VCaP (cell line): ENCODE measurements around the gene PCDHB5.
A peak's percentile ranks its signal among the peaks of the same experiment; 100 is the strongest.
"Not testable (repeated sequence)": the region's sequence is repeated elsewhere in the genome, so short reads cannot be mapped to it uniquely, and the experiment has no call there.

Experiments
- H3K27ac ChIP-seq: fragments of 450-650 bp; 2 replicates; pipeline ENCODE4 v1.5.1; 2017
- TF ChIP-seq, protein P1 (sequence below): fragments of 450-650 bp; conservative IDR thresholded peaks from 2 replicates; pipeline ENCODE4 v1.5.1; 2017; ENCODE audit warnings: mild to moderate bottlenecking, moderate library complexity

The PCDHB5 gene

DNA sequence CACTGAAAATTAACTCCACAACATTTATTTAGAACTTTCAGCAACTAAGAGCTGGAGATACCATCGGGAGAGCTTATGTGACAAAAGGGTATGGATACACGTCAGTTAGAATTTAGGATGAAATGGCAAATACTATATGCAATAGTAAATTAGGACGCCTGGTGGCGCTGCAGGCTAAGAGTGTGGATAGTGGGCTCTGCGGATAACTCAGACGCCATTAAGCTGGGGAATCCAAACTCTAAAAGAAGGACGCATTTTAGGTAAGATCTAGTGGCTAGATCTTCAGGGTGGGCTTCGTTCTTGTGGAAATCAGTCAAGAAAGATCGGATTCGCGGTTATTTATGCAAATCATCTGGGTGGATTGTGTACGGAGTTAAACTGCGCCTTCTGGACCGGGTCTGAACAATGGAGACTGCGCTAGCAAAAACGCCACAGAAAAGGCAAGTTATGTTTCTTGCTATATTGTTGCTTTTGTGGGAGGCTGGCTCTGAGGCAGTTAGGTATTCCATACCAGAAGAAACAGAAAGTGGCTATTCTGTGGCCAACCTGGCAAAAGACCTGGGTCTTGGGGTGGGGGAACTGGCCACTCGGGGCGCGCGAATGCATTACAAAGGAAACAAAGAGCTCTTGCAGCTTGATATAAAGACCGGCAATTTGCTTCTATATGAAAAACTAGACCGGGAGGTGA is at the start of gene PCDHB5:
TSS of gene PCDHB5 (plus strand) at position 177 of the 688 bp plus-strand sequence. CDS start at position 406, 229 bp downstream.
- H3K27ac ChIP-seq: peak within 1 kb of the TSS; percentile 46; the same call in 1 of the 2 replicates
- TF ChIP-seq, protein P1, sequence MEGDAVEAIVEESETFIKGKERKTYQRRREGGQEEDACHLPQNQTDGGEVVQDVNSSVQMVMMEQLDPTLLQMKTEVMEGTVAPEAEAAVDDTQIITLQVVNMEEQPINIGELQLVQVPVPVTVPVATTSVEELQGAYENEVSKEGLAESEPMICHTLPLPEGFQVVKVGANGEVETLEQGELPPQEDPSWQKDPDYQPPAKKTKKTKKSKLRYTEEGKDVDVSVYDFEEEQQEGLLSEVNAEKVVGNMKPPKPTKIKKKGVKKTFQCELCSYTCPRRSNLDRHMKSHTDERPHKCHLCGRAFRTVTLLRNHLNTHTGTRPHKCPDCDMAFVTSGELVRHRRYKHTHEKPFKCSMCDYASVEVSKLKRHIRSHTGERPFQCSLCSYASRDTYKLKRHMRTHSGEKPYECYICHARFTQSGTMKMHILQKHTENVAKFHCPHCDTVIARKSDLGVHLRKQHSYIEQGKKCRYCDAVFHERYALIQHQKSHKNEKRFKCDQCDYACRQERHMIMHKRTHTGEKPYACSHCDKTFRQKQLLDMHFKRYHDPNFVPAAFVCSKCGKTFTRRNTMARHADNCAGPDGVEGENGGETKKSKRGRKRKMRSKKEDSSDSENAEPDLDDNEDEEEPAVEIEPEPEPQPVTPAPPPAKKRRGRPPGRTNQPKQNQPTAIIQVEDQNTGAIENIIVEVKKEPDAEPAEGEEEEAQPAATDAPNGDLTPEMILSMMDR: peak; percentile 79

DNA sequence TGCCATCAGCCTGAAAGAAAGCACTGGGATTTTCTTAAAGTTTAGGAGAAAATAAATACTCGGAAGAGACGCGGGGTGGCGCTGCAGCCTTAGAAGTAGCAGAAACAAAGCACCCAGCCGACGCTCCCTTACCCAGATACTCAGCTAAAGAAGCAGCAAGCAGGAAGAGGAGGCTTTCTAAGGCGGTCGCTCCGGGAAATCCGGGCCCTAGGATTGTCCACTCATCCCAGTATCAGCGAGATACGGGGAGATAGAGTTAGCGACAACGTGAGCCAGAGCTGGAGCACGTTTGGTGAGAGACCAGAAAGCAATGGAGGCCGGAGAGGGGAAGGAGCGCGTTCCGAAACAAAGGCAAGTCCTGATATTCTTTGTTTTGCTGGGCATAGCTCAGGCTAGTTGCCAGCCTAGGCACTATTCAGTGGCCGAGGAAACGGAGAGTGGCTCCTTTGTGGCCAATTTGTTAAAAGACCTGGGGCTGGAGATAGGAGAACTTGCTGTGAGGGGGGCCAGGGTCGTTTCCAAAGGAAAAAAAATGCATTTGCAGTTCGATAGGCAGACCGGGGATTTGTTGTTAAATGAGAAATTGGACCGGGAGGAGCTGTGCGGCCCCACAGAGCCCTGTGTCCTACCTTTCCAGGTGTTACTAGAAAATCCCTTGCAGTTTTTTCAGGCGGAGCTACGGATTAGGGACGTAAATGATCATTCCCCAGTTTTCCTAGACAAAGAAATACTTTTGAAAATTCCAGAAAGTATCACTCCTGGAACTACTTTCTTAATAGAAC is 40.3 kb upstream of the PCDHB5 start, which contains the start of gene PCDHB2:
TSS of gene PCDHB2 (plus strand) at position 135 of the 782 bp plus-strand sequence. CDS start at position 311, 176 bp downstream.
- TF ChIP-seq, protein P1: peak; percentile 69
- peak within 1 kb of the TSS; percentile 50 for H3K27ac ChIP-seq

DNA sequence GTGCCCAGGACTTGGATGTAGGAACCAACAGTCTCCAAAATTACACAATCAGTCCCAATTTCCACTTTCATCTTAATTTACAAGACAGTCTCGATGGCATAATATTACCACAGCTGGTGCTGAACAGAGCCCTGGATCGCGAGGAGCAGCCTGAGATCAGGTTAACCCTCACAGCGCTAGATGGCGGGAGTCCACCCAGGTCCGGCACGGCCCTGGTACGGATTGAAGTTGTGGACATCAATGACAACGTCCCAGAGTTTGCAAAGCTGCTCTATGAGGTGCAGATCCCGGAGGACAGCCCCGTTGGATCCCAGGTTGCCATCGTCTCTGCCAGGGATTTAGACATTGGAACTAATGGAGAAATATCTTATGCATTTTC is 39.8 kb upstream of the PCDHB5 start:
- peak overlapping the region; percentile 50; the same call in 1 of the 2 replicates for H3K27ac ChIP-seq
- TF ChIP-seq, protein P1: no peak

DNA sequence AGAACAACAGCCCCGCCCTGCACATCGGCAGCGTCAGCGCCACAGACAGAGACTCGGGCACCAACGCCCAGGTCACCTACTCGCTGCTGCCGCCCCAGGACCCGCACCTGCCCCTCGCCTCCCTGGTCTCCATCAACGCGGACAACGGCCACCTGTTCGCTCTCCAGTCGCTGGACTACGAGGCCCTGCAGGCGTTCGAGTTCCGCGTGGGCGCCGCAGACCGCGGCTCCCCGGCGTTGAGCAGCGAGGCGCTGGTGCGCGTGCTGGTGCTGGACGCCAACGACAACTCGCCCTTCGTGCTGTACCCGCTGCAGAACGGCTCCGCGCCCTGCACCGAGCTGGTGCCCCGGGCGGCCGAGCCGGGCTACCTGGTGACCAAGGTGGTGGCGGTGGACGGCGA is 38.8 kb upstream of the PCDHB5 start:
- not testable (repeated sequence) for H3K27ac ChIP-seq

DNA sequence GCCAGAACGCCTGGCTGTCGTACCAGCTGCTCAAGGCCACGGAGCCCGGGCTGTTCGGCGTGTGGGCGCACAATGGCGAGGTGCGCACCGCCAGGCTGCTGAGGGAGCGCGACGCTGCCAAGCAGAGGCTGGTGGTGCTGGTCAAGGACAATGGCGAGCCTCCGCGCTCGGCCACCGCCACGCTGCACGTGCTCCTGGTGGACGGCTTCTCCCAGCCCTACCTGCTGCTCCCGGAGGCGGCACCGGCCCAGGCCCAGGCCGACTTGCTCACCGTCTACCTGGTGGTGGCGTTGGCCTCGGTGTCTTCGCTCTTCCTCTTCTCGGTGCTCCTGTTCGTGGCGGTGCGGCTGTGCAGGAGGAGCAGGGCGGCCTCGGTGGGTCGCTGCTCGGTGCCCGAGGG is 38.4 kb upstream of the PCDHB5 start:
- not testable (repeated sequence) for H3K27ac ChIP-seq

DNA sequence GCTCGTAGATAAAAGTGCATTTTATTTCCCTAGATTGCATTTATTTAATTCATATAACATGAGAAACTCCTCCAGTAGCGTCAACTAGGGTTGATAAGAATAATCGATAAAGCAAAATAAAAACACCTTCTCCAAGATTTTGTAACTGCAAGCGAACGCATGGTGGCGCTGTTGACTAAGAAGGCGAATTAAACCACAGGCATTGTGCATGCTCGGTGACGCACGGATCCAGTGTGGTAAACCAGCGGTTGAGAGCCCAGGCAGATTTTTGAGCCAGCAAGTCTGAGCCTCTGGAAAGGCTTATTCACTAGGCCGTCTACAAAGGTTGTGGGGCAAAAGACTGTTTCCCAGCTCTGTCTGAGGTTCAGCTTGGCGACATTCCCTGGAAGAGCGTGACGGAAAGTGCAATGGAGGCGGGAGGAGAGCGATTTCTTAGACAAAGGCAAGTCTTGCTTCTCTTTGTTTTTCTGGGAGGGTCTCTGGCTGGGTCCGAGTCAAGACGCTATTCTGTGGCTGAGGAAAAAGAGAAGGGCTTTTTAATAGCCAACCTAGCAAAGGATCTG is 34.7 kb upstream of the PCDHB5 start, which contains the start of gene PCDHB3:
TSS of gene PCDHB3 (plus strand) at position 231 of the 563 bp plus-strand sequence. CDS start at position 408, 177 bp downstream.
- TF ChIP-seq, protein P1: peak; percentile 78

DNA sequence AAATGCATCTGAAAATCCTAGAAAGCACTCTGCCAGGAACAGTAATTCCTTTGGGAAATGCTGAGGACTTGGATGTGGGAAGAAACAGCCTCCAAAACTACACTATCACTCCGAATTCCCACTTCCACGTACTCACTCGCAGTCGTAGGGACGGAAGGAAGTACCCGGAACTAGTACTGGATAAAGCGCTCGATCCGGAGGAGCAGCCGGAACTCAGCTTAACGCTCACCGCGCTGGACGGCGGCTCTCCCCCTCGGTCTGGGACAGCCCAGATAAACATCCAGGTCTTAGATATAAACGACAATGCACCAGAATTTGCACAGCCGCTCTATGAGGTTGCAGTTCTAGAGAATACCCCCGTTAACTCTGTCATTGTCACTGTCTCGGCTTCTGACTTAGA is 33.9 kb upstream of the PCDHB5 start:
- TF ChIP-seq, protein P1: no peak
- H3K27ac ChIP-seq: peak overlapping the region; percentile 69

More for the DNA sequence above, 34.7 kb upstream of the PCDHB5 start, which contains the start of gene PCDHB3:
- peak within 1 kb of the TSS; percentile 69 for H3K27ac ChIP-seq

DNA sequence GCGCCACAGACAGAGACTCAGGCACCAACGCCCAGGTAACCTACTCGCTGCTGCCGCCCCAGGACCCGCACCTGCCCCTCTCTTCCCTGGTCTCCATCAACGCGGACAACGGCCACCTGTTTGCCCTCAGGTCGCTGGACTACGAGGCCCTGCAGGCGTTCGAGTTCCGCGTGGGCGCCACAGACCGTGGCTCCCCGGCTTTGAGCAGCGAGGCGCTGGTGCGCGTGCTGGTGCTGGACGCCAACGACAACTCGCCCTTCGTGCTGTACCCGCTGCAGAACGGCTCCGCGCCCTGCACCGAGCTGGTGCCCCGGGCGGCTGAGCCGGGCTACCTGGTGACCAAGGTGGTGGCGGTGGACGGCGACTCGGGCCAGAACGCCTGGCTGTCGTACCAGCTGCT is 32.9 kb upstream of the PCDHB5 start:
- H3K27ac ChIP-seq: not testable (repeated sequence)

DNA sequence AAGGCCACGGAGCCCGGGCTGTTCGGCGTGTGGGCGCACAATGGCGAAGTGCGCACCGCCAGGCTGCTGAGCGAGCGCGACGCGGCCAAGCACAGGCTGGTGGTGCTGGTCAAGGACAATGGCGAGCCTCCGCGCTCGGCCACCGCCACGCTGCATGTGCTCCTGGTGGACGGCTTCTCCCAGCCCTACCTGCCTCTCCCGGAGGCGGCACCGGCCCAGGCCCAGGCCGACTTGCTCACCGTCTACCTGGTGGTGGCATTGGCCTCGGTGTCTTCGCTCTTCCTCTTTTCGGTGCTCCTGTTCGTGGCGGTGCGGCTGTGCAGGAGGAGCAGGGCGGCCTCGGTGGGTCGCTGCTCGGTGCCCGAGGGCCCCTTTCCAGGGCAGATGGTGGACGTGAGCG is 32.5 kb upstream of the PCDHB5 start:
- H3K27ac ChIP-seq: not testable (repeated sequence)
